MM.1S (cell line): ENCODE results near the gene CYP4V2.
A peak's percentile ranks its signal among the peaks of the same experiment; 100 is the strongest.

Experiments
- DNase-seq: peaks from one replicate; pipeline ENCODE4 v3.0.0-alpha.2; 2015
- H2AFZ ChIP-seq: fragments of 300-600 bp; sonication (generic); 2 replicates; pipeline ENCODE4 v1.6.0; 2016; ENCODE audit warnings: antibody characterized with exemption, low read length
- H3F3A ChIP-seq: fragments of 300-600 bp; sonication (generic); 2 replicates; pipeline ENCODE4 v1.6.1; 2016; ENCODE audit warnings: mild to moderate bottlenecking, antibody characterized with exemption, low read length, moderate library complexity, mixed read lengths; ENCODE audit not compliant: insufficient read depth
- H3K27ac ChIP-seq: fragments of 300-600 bp; sonication (generic); 2 replicates; pipeline ENCODE4 v1.5.1; 2016; ENCODE audit warnings: mild to moderate bottlenecking, low read length
- H3K27me3 ChIP-seq: fragments of 300-600 bp; sonication (generic); replicated peaks from 2 replicates; pipeline ENCODE4 v1.6.0; 2016; ENCODE audit warnings: low read length; ENCODE audit not compliant: insufficient read depth
- H3K36me3 ChIP-seq: fragments of 300-600 bp; sonication (generic); replicated peaks from 2 replicates; pipeline ENCODE4 v1.6.1; 2016; ENCODE audit warnings: mild to moderate bottlenecking, low read length, mixed read lengths; ENCODE audit not compliant: insufficient read depth
- H3K4me1 ChIP-seq: fragments of 300-600 bp; sonication (generic); 2 replicates; pipeline ENCODE4 v1.6.1; 2016; ENCODE audit warnings: low read length, mixed read lengths
- H3K4me2 ChIP-seq: fragments of 300-600 bp; sonication (generic); 2 replicates; pipeline ENCODE4 v1.6.0; 2016; ENCODE audit warnings: low read depth, low read length
- H3K4me3 ChIP-seq: fragments of 300-600 bp; sonication (generic); 2 replicates; pipeline ENCODE4 v1.5.1; 2016; ENCODE audit warnings: low read length, mixed read lengths
- H3K79me2 ChIP-seq: fragments of 300-600 bp; sonication (generic); 2 replicates; pipeline ENCODE4 v1.6.1; 2016; ENCODE audit warnings: mixed run types, low read length, mixed read lengths
- H3K9ac ChIP-seq: fragments of 300-600 bp; sonication (generic); 2 replicates; pipeline ENCODE4 v1.6.1; 2016; ENCODE audit warnings: low read length, mixed read lengths
- H3K9me2 ChIP-seq: fragments of 300-600 bp; sonication (generic); replicated peaks from 2 replicates; pipeline ENCODE4 v1.6.1; 2016; ENCODE audit warnings: mild to moderate bottlenecking, low read length, mixed read lengths; ENCODE audit not compliant: insufficient read depth
- H3K9me3 ChIP-seq: fragments of 300-600 bp; sonication (generic); replicated peaks from 2 replicates; pipeline ENCODE4 v1.6.1; 2016; ENCODE audit warnings: mild to moderate bottlenecking, low read length, mixed read lengths; ENCODE audit not compliant: insufficient read depth
- H4K20me1 ChIP-seq: fragments of 300-600 bp; sonication (generic); 2 replicates; pipeline ENCODE4 v1.6.1; 2016; ENCODE audit warnings: mild to moderate bottlenecking, low read length, moderate library complexity, mixed read lengths; ENCODE audit not compliant: insufficient read depth
- EZH2 ChIP-seq: fragments of 300-600 bp; sonication (generic); optimal IDR thresholded peaks from 2 replicates; pipeline ENCODE3; 2017; ENCODE audit warnings: low read depth, mild to moderate bottlenecking, antibody characterized with exemption, low read length, mixed read lengths
- EZH2phosphoT487 ChIP-seq: fragments of 300-600 bp; sonication (generic); IDR thresholded peaks from 2 replicates; pipeline ENCODE4 v1.6.1; 2018; ENCODE audit warnings: antibody characterized with exemption, low read length
- TF ChIP-seq, protein P1 (sequence below): fragments of 300-600 bp; sonication (generic); IDR thresholded peaks from 2 replicates; pipeline ENCODE4 v1.5.1; 2016; ENCODE audit warnings: antibody characterized with exemption, low read length, mixed read lengths

Gene CYP4V2

GRCh38 chr4:186258216-186258811, 66.9 kb downstream of the CYP4V2 start:
- H3K9ac ChIP-seq = no peak overlapping the region
- no peaks in the 10 kb centered on the region for H3K9me2 ChIP-seq
- H3K27me3 ChIP-seq = no peaks in the 10 kb centered on the region
- H3K4me2 ChIP-seq = peak overlapping the region; percentile 44
- no peak for TF ChIP-seq EZH2phosphoT487
- H3K36me3 ChIP-seq = no peaks in the 10 kb centered on the region
- peak overlapping the region; percentile 8; the same call in 1 of the 2 replicates for H3K27ac ChIP-seq
- H3K4me1 ChIP-seq = 0 out of 2 replicates have a peak, but pooled peaks cover 3% of the 10 kb centered on the region
- H3F3A ChIP-seq = no peaks in the 10 kb centered on the region
- peak; percentile 51 for DNase-seq
- H3K4me3 ChIP-seq = peak overlapping the region; percentile 14; the same call in 1 of the 2 replicates
- peak overlapping the region; percentile 24; the same call in 1 of the 2 replicates for H2AFZ ChIP-seq
- no peaks in the 10 kb centered on the region for H3K79me2 ChIP-seq
- H3K9me3 ChIP-seq = no peaks in the 10 kb centered on the region
- H4K20me1 ChIP-seq = no peaks in the 10 kb centered on the region

GRCh38 chr4:186260117-186260503, 68.7 kb downstream of the CYP4V2 start:
- no peaks in the 10 kb centered on the region for H3K9me3 ChIP-seq
- no peaks in the 10 kb centered on the region for H4K20me1 ChIP-seq
- H2AFZ ChIP-seq = no peak overlapping the region
- no peaks in the 10 kb centered on the region for H3K79me2 ChIP-seq
- H3K9me2 ChIP-seq = no peaks in the 10 kb centered on the region
- no peak overlapping the region for H3K4me3 ChIP-seq
- H3K4me1 ChIP-seq = 0 out of 2 replicates have a peak, but pooled peaks cover 3% of the 10 kb centered on the region
- no peak overlapping the region for H3K4me2 ChIP-seq
- no peak for DNase-seq
- no peak overlapping the region for H3K27ac ChIP-seq
- no peaks in the 10 kb centered on the region for H3K27me3 ChIP-seq
- H3K9ac ChIP-seq = no peak overlapping the region
- TF ChIP-seq EZH2 (no peak), EZH2phosphoT487 (no peak)
- TF ChIP-seq, protein P1, sequence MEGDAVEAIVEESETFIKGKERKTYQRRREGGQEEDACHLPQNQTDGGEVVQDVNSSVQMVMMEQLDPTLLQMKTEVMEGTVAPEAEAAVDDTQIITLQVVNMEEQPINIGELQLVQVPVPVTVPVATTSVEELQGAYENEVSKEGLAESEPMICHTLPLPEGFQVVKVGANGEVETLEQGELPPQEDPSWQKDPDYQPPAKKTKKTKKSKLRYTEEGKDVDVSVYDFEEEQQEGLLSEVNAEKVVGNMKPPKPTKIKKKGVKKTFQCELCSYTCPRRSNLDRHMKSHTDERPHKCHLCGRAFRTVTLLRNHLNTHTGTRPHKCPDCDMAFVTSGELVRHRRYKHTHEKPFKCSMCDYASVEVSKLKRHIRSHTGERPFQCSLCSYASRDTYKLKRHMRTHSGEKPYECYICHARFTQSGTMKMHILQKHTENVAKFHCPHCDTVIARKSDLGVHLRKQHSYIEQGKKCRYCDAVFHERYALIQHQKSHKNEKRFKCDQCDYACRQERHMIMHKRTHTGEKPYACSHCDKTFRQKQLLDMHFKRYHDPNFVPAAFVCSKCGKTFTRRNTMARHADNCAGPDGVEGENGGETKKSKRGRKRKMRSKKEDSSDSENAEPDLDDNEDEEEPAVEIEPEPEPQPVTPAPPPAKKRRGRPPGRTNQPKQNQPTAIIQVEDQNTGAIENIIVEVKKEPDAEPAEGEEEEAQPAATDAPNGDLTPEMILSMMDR = no peak
- no peaks in the 10 kb centered on the region for H3F3A ChIP-seq
- no peaks in the 10 kb centered on the region for H3K36me3 ChIP-seq
